Astrocyte of the spinal cord (primary cell): ENCODE data around the gene CELSR1.

Experiments used
- DNase-seq: peaks from one replicate; pipeline ENCODE4 v3.0.0; 2011; ENCODE audit warnings: low read depth, low spot score
- H3K4me3 ChIP-seq: 2 replicates; pipeline ENCODE4 v1.5.1; 2011; ENCODE audit warnings: low read depth, mild to moderate bottlenecking, low read length, moderate library complexity
- CTCF ChIP-seq: IDR thresholded peaks from 2 replicates; pipeline ENCODE4 v1.5.1; 2012; ENCODE audit warnings: low read depth, mild to moderate bottlenecking, low read length, inconsistent platforms
- in situ Hi-C: cut with HindIII; loops from 2 replicates; pipeline ENCODE4 v1.10.0; 2017; ENCODE audit warnings: low sequenced_read_pairs

CELSR1 gene

GRCh38 chr22:46457502-46458488 lies 79.6 kb downstream of the CELSR1 start:
- peak; percentile 12 for DNase-seq
- no peak overlapping the region for H3K4me3 ChIP-seq
- no peak for TF ChIP-seq CTCF
- in situ Hi-C loops, result no loop called here

GRCh38 chr22:46456818-46457163 lies 80.6 kb downstream of the CELSR1 start:
- no peak for DNase-seq
- in situ Hi-C loops, result no loop called here
- TF ChIP-seq CTCF, result no peak
- H3K4me3 ChIP-seq, result no peak overlapping the region

- no peak overlapping the region for H3K4me3 ChIP-seq
- no peak for TF ChIP-seq CTCF
- DNase-seq, result no peak
- in situ Hi-C loops, result no loop called here
Measured at GRCh38 chr22:46455446-46455845, 82.0 kb downstream of the CELSR1 start.

- H3K4me3 ChIP-seq, result no peak overlapping the region
- TF ChIP-seq CTCF, result no peak
- peak; percentile 53 for DNase-seq
- in situ Hi-C loops, result no loop called here
Measured at GRCh38 chr22:46454504-46455269, 82.7 kb downstream of the CELSR1 start.

- in situ Hi-C loops, result no loop called here
Measured at GRCh38 chr22:46453829-46454503, 83.5 kb downstream of the CELSR1 start.

More at GRCh38 chr22:46453829-46454503, 83.5 kb downstream of the CELSR1 start:
- no peak for DNase-seq
- no peak overlapping the region for H3K4me3 ChIP-seq
- no peak for TF ChIP-seq CTCF
